Sigmoid colon (tissue), 7 donors: ENCODE results near the gene DDX50. TPM values are rescaled to one million over a fixed set of nuclear protein-coding genes. Genes with fewer than 3 reads are reported as not detected.
"Not testable (repeated sequence)": the region's sequence is repeated elsewhere in the genome, so short reads cannot be mapped to it uniquely, and the experiment has no call there.

Experiments
- DNase-seq: peaks from one replicate; pipeline ENCODE4 v3.0.0-alpha.2; 2019
- H3K27ac ChIP-seq, 4 donors: fragments of 200-600 bp; sonication (generic); one replicate each; pipeline ENCODE4 v1.5.1; 2016 to 2019; ENCODE audit warnings: mild to moderate bottlenecking in 1 of 4
- H3K27me3 ChIP-seq, 3 donors: fragments of 200-600 bp; sonication (generic); one replicate each; pipeline ENCODE4 v1.5.1; 2019; ENCODE audit warnings: mild to moderate bottlenecking in 1 of 3
- H3K36me3 ChIP-seq, 4 donors: fragments of 200-600 bp; sonication (generic); one replicate each; pipeline ENCODE4 v1.5.1; 2016 to 2019
- H3K4me1 ChIP-seq, 4 donors: fragments of 200-600 bp; sonication (generic); one replicate each; pipeline ENCODE4 v1.5.1; 2017 to 2019
- H3K4me3 ChIP-seq, 4 donors: fragments of 200-600 bp; sonication (generic); one replicate each; pipeline ENCODE4 v1.5.1; 2017 to 2019; ENCODE audit warnings: mild to moderate bottlenecking in 2 of 4, moderate library complexity in 1 of 4
- H3K9me3 ChIP-seq, 4 donors: fragments of 200-600 bp in 3 of 4; sonication (generic) in 3 of 4; one replicate each; pipeline versions ENCODE4 v1.5.1 to v1.6.1; 2013 to 2019
- EP300 ChIP-seq, 4 donors: sonication (generic); formaldehyde crosslinking; IDR thresholded peaks; one replicate each; pipeline ENCODE4 v1.6.1; 2017; ENCODE audit warnings: antibody characterized with exemption in 4 of 4
- POLR2A ChIP-seq, 2 donors: fragments of 450-650 bp; IDR thresholded peaks; one replicate each; pipeline ENCODE4 v1.6.1; 2016; ENCODE audit warnings: antibody characterized with exemption in 2 of 2, mild to moderate bottlenecking in 2 of 2, moderate library complexity in 2 of 2
- POLR2AphosphoS5 ChIP-seq, 4 donors: sonication (generic); formaldehyde crosslinking; IDR thresholded peaks; one replicate each; pipeline ENCODE4 v1.6.1; 2017; ENCODE audit warnings: antibody characterized with exemption in 4 of 4
- WGBS, 2 donors: extraction: QIAGEN DNeasy Blood & Tissue Kit; methylation state at CpG; one replicate each; pipeline ENCODE4 v1.1.7; 2013; 5-methylcytosine and 5-hydroxymethylcytosine counted together
- intact Hi-C: fragments of 100-400 bp; cut with DNase I; formaldehyde crosslinking; loops from one replicate; pipeline ENCODE4 v1.15.1; 2023
- polyA plus RNA-seq, 3 donors: library from polyadenylated mRNA; stranded (reverse); fragments of 200-250 nt; gene quantifications; one replicate each; pipeline ENCODE4 v1.2.3, GENCODE V29; 2013
- total RNA-seq, 4 donors: library from RNA; depleted of rRNA; stranded (reverse); fragments of >200 nt; gene quantifications; one replicate each; pipeline ENCODE4 v1.1.0, GENCODE V29; 2016
- TF ChIP-seq, protein P1 (sequence below), 4 experiments: fragments of 450-650 bp in 3 of 4; fragments of 200-600 bp in 1 of 4; IDR thresholded peaks; one replicate each; pipeline ENCODE4 v1.5.1; 2016 to 2019; ENCODE audit warnings: antibody characterized with exemption in 4 of 4, mild to moderate bottlenecking in 3 of 4, moderate library complexity in 2 of 4
- donor health status: healthy with polysubstance abuse.
- donor health status: Bipolar disorder and iron deficiency.
- donor health status: healthy.

Gene DDX50
- total and polyA plus RNA-seq, 7 donors, result 13.6 to 64.3 (median 39.1) TPM

DNA sequence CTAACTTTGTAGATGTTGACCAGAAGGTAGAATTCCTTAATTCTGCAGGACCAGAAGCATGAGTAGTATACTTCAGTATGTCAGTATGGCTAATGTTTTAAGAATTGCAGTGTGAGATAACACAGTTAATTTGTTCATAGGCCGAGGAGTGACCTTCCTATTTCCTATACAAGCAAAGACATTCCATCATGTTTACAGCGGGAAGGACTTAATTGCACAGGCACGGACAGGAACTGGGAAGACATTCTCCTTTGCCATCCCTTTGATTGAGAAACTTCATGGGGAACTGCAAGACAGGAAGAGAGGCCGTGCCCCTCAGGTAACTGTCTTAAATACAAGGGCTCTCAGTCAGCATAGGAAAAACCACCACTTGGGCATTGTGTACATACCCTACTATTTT, 62.0 kb downstream of the DDX50 start:
- Histone ChIP-seq H3K4me1 (peaks cover 0 to 5% (median 2%) of the 10 kb centered on the region in 4 donors), H3K4me3 (no peak overlapping the region), H3K9me3 (no peaks in the 10 kb centered on the region), H3K27ac (no peak overlapping the region), H3K36me3 (peaks cover 45 to 86% (median 60%) of the 10 kb centered on the region in 4 donors), H3K27me3 (no peaks in the 10 kb centered on the region)
- 94 to 95% methylated on average over 4 of the region's 4 CpGs for WGBS, 2 donors
- TF ChIP-seq EP300 (IDR thresholded peaks at IDR 0.05), result no peak
- TF ChIP-seq POLR2AphosphoS5 (IDR thresholded peaks at IDR 0.05), result no peak
- intact Hi-C loops, result no loop called here
- DNase-seq, result no peak

DNA sequence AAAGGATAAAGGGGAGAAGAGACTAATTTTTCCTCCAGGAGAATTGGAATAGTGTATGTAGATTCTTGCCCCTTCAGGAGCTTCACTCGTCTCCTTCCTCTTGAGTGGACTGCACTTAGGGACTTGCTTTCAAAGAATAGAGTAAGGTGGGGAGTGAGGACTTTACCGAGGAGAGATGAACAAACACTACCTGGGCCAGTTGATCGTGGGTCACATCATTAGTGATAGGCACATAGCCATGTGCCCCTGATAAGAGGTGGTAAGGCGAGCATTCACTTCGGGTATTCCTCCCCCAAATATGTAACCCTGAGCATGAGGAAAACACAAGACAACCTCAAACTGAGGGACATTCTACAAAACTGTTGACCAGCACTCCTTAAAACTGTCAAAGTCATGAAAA, 72.9 kb downstream of the DDX50 start:
- TF ChIP-seq POLR2AphosphoS5 (IDR thresholded peaks at IDR 0.05) (no peak), POLR2A (IDR thresholded peaks at IDR 0.05) (no peak), EP300 (IDR thresholded peaks at IDR 0.05) (no peak)
- TF ChIP-seq, protein P1, sequence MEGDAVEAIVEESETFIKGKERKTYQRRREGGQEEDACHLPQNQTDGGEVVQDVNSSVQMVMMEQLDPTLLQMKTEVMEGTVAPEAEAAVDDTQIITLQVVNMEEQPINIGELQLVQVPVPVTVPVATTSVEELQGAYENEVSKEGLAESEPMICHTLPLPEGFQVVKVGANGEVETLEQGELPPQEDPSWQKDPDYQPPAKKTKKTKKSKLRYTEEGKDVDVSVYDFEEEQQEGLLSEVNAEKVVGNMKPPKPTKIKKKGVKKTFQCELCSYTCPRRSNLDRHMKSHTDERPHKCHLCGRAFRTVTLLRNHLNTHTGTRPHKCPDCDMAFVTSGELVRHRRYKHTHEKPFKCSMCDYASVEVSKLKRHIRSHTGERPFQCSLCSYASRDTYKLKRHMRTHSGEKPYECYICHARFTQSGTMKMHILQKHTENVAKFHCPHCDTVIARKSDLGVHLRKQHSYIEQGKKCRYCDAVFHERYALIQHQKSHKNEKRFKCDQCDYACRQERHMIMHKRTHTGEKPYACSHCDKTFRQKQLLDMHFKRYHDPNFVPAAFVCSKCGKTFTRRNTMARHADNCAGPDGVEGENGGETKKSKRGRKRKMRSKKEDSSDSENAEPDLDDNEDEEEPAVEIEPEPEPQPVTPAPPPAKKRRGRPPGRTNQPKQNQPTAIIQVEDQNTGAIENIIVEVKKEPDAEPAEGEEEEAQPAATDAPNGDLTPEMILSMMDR (IDR thresholded peaks at IDR 0.05), result no peak
- no peaks in the 10 kb centered on the region for H3K4me1 ChIP-seq
- H3K36me3 ChIP-seq, result peaks cover 44 to 99% (median 66%) of the 10 kb centered on the region in 4 donors
- H3K9me3 ChIP-seq, result no peaks in the 10 kb centered on the region
- H3K27me3 ChIP-seq, result no peaks in the 10 kb centered on the region
- DNase-seq, result no peak
- no peak overlapping the region for H3K4me3 ChIP-seq
- intact Hi-C loops, result no loop called here
- H3K27ac ChIP-seq, result no peak overlapping the region
- WGBS, 2 donors, result 78 to 93% methylated on average over 5 of the region's 5 CpGs

GRCh38 chr10:68975936-68976473, 74.9 kb downstream of the DDX50 start:
- H3K4me3 ChIP-seq, H3K27ac ChIP-seq, DNase-seq, intact Hi-C loops, H3K4me1 ChIP-seq, H3K9me3 ChIP-seq, H3K27me3 ChIP-seq: not testable (repeated sequence)
- 97 to 98% methylated on average over 5 of the region's 5 CpGs for WGBS, 2 donors
- H3K36me3 ChIP-seq, result peaks cover 35 to 96% (median 62%) of the 10 kb centered on the region in 4 donors

DNA sequence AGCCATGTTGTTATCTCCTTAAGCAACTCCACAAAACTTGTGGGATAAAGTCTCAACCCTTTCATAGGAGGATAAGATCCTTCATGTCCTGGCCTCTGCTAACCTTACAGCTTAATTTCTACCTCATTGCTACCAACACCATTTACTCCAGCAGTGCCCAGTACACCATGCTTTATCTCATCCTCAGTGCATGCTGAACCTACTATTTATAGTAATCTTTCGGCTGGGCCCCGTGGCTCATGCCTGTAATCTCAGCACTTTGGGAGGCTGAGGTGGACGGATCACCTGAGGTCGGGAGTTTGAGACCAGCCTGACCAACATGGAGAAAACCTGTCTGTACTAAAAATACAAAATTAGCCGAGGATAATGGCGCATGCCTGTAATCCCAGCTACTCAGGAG, 78.6 kb downstream of the DDX50 start:
- H3K36me3 ChIP-seq, result peaks cover 9 to 96% (median 40%) of the 10 kb centered on the region in 4 donors
- not testable (repeated sequence) for H3K27ac ChIP-seq, H3K27me3 ChIP-seq, H3K4me3 ChIP-seq, H3K4me1 ChIP-seq, DNase-seq, H3K9me3 ChIP-seq
- intact Hi-C loops, result loop anchor here (10.0 kb wide), 1 partner anchor 205 kb away; the partner anchor contains the start of gene SUPV3L1
- WGBS, 2 donors, result 92 to 97% methylated on average over 6 of the region's 6 CpGs

GRCh38 chr10:68981074-68981473, 80.0 kb downstream of the DDX50 start:
- H3K9me3 ChIP-seq, result no peaks in the 10 kb centered on the region
- H3K27me3 ChIP-seq, result no peaks in the 10 kb centered on the region
- WGBS, 2 donors, result 94 to 95% methylated on average over 1 of the region's 1 CpG
- intact Hi-C loops, result loop anchor here (10.0 kb wide), 1 partner anchor 204 kb away; the partner anchor contains the start of gene SUPV3L1
- H3K4me3 ChIP-seq, result no peak overlapping the region
- H3K4me1 ChIP-seq, result no peaks in the 10 kb centered on the region
- no peak for DNase-seq
- H3K27ac ChIP-seq, result no peak overlapping the region
- peaks cover 9 to 95% (median 31%) of the 10 kb centered on the region in 4 donors for H3K36me3 ChIP-seq
- TF ChIP-seq, protein P1 (IDR thresholded peaks at IDR 0.05), result no peak
- TF ChIP-seq EP300 (IDR thresholded peaks at IDR 0.05), result no peak
- TF ChIP-seq POLR2AphosphoS5 (IDR thresholded peaks at IDR 0.05), result no peak
- TF ChIP-seq POLR2A (IDR thresholded peaks at IDR 0.05), result no peak

GRCh38 chr10:68982389-68982788, 81.3 kb downstream of the DDX50 start:
- intact Hi-C loops, result loop anchor here (10.0 kb wide), 1 partner anchor 202 kb away; the partner anchor contains the start of gene SUPV3L1
- no peak overlapping the region for H3K4me3 ChIP-seq
- 95 to 97% methylated on average over 11 of the region's 11 CpGs for WGBS, 2 donors
- no peaks in the 10 kb centered on the region for H3K27me3 ChIP-seq
- H3K4me1 ChIP-seq, result no peaks in the 10 kb centered on the region
- no peak for DNase-seq
- H3K36me3 ChIP-seq, result peaks cover 8 to 83% (median 27%) of the 10 kb centered on the region in 4 donors
- no peak overlapping the region for H3K27ac ChIP-seq
- H3K9me3 ChIP-seq, result no peaks in the 10 kb centered on the region
- TF ChIP-seq, protein P1 (IDR thresholded peaks at IDR 0.05), result no peak
- TF ChIP-seq EP300 (IDR thresholded peaks at IDR 0.05) (no peak), POLR2AphosphoS5 (IDR thresholded peaks at IDR 0.05) (no peak), POLR2A (IDR thresholded peaks at IDR 0.05) (no peak)
